HG03135 (cell line): ENCODE data around the gene IRF2.
A peak's percentile ranks its signal among the peaks of the same experiment; 100 is the strongest.

Experiments
- ATAC-seq: cut with Tn5 transposase; IDR thresholded peaks from one replicate; pipeline ENCODE4 v1.9.1; 2021; ENCODE audit warnings: mild to moderate bottlenecking, moderate library complexity; ENCODE audit not compliant: unreplicated experiment

Gene IRF2

GRCh38 chr4:184451726-184452125 lies 22.6 kb downstream of the IRF2 start:
- no peak for ATAC-seq

GRCh38 chr4:184450743-184451535 lies 23.4 kb downstream of the IRF2 start:
- ATAC-seq: no peak

- no peak for ATAC-seq
Observed at GRCh38 chr4:184450045-184450444, 24.3 kb downstream of the IRF2 start.

GRCh38 chr4:184448821-184449220 lies 25.5 kb downstream of the IRF2 start:
- peak; percentile 43 for ATAC-seq

- no peak for ATAC-seq
Observed at GRCh38 chr4:184448141-184448540, 26.2 kb downstream of the IRF2 start.

GRCh38 chr4:184447664-184448063 lies 26.7 kb downstream of the IRF2 start:
- no peak for ATAC-seq

- no peak for ATAC-seq
Observed at GRCh38 chr4:184446132-184446658, 28.2 kb downstream of the IRF2 start.

- peak; percentile 42 for ATAC-seq
Observed at GRCh38 chr4:184444953-184445309, 29.4 kb downstream of the IRF2 start.

GRCh38 chr4:184444215-184444952 lies 30.0 kb downstream of the IRF2 start:
- no peak for ATAC-seq

- no peak for ATAC-seq
Observed at GRCh38 chr4:184443318-184443717, 31.0 kb downstream of the IRF2 start.

GRCh38 chr4:184442314-184442635 lies 32.1 kb downstream of the IRF2 start:
- ATAC-seq: no peak

GRCh38 chr4:184441461-184442313 lies 32.7 kb downstream of the IRF2 start:
- ATAC-seq: no peak

- ATAC-seq: no peak
Observed at GRCh38 chr4:184440595-184441358, 33.6 kb downstream of the IRF2 start.

- no peak for ATAC-seq
Observed at GRCh38 chr4:184439856-184440594, 34.3 kb downstream of the IRF2 start.

- no peak for ATAC-seq
Observed at GRCh38 chr4:184439386-184439785, 35.0 kb downstream of the IRF2 start.

- ATAC-seq: no peak
Observed at GRCh38 chr4:184438375-184438774, 36.0 kb downstream of the IRF2 start.

- ATAC-seq: no peak
Observed at GRCh38 chr4:184437565-184438265, 36.6 kb downstream of the IRF2 start.

GRCh38 chr4:184434501-184435066 lies 39.8 kb downstream of the IRF2 start:
- no peak for ATAC-seq

- no peak for ATAC-seq
Observed at GRCh38 chr4:184434021-184434420, 40.3 kb downstream of the IRF2 start.
